ENCODE data around the gene GRN.
"Not testable (repeated sequence)": the region's sequence is repeated elsewhere in the genome, so short reads cannot be mapped to it uniquely, and the experiment has no call there.

Gene GRN

DNA sequence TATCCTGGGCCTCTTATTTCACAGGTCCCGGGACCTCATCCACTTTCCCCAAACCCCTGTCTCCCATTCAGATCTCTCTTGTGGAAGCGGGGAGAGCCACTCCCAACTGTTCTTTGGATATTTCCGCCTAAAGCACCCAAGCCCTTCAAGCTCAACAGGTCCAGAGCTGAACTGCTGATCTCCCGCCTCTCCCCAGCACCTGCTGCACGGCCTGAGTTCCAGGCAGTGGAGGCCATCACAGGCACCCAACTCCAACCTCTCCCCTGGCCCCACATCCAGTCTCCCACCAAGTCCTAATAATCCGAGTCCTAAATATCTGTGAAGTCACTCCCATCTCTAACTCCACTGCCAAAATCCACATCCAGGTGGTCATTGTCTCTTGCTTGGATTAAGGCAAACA lies 37.8 kb downstream of the GRN start:
- no peak for DNase-seq (ENCODE audit: low read depth in 2 of 2)

DNA sequence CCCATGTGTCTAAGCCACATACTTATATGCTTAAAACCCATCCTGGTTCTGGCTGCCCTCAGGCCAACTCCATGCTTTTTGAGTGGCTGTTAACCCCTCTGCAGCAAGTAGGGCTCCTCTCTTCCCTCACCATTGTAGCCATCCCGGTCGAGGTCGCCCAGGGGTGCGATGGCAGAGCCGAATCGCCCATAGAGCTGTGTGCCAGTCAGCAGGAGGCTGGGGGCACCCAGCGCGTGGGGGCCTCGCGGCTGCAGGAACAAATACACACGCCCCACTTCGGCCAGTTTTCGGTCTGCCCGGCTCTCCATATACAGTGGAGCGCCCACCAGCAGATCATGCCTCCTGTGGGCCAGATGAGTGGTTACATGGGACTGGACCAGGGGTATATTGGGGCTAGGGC lies 38.3 kb downstream of the GRN start:
- no peak for DNase-seq (ENCODE audit: low read depth in 2 of 2)

DNA sequence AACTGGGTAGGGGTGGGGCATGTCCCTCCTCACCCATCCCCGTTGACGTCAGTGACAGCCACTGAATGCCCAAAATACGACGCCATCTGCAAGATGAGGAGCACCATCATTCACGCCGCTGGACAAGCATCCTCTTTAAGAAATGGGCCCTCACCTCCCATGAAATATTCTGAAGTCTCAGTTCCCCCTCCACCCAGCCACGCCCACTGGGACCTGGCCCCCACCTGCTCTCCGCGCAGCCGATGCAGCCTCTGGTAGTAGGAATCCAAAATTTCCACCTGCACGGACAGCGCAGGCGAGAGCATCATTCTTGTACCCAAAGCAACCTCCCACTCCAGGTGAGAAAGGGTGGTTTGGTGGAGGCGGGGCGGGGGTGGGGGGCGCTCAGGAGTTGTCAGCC lies 38.8 kb downstream of the GRN start:
- no peak for DNase-seq (ENCODE audit: low read depth in 2 of 2)

DNA sequence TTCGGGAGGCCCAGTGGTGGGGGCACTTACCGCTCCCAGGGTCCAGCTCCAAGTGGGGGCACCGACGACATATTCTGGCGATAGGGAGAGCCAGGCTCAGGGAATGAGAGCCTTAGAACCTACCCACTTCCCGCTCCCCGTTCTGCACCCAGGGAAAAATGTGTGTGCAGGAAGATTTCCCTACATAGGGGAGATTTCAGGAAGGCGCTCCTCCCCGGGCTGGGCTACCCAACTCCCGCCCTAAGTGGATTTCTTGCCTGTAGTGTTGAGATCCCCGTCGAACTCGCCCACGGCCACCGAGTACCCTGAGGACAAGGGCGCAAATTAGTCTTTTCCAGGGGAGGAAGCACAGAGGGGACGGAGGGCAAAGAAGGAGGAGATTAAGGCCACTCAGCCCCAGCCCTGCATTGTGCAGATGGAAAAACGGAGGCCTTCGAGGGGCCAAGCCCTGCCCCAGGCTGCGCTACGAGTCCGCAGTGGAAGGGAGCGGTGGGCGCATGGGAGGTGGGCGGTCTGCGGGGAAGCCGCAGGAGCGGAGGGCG lies 39.2 kb downstream of the GRN start:
- DNase-seq (ENCODE audit: low read depth in 2 of 2) = no peak

DNA sequence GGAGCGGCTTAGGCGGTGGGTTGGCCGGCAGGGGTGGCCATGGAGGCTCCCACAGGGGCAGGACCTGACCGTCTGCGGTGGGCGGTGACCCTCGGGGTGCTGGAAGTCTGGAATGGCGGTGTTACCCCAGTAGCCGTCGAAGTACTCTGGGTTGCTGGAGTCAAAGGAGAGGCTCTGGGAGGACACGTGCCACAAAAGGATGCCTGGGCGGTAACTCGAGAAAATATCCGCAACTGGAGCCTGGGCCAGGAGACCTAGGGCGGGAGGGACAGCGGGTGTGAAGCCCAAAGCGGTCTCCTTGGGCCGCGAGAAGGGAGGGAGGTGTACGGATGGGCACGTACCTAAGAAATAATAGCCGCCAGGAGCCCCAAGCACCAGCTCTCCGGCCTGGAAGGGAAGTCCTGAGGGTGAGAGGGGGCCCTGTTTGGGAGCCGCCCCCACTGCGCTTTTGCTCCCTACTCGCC lies 39.8 kb downstream of the GRN start:
- no peak for DNase-seq (ENCODE audit: low read depth in 2 of 2)

DNA sequence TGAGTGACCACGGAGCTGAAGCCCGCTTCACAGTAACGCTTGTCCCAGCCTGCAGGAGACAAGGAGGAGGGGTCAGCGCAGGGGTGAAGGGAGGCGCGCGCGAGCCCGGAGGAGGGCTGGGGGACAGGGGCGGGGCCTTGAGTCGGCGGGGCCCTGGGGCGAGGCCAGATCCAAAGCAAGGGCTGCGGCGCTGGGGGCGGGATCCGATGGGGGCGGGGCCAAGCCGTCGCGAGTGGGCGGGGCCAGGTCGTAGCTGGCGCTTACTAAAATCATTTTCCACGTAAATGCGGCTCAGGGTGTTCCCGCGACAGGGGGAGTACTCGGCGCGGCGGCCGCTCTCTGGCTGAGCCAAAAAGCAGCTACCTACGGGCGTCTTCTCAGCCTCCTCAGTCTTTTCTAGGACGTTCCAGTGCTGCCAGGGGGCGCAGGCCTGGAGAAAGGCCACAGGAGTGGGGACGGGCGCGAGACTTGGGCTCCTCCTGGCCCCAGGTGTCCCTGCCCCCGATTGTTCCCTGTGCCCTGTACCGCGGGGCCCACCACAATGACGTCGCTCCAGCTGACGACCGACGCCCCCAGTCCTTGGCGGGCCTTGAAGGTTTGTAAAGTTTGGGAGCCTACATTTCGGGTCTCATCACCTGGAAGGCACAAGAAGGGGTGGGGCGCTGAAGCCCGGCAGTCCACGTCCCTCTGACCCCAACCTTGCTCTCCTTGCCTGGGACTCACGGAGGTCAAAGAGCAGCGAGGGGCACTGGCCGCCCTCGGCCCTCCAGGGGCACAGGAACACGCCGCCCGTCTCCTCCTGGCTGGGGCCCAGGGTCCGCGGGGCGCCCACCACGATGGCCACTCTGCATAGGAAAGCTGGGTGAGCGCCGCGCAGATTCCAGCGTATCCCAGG lies 40.4 kb downstream of the GRN start:
- peak; percentile 77 to 87 for DNase-seq (ENCODE audit: low read depth in 2 of 2)

DNA sequence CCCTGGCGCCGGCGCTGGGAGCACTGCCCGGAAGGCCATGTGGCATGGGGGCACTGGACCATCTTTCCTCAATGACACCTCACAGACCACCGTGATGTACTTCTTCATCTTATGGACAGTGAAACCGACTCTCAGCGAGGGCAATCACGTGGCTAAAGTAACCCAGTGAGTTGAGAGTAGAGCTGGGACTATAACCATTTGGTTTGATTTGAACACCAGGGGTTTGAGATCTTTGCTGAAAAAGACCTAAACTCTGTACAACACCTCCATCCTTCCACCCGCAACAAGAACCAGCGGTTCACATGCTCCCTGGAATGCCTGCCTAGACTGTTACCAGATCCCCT lies 41.1 kb downstream of the GRN start:
- no peak for DNase-seq (ENCODE audit: low read depth in 2 of 2)

DNA sequence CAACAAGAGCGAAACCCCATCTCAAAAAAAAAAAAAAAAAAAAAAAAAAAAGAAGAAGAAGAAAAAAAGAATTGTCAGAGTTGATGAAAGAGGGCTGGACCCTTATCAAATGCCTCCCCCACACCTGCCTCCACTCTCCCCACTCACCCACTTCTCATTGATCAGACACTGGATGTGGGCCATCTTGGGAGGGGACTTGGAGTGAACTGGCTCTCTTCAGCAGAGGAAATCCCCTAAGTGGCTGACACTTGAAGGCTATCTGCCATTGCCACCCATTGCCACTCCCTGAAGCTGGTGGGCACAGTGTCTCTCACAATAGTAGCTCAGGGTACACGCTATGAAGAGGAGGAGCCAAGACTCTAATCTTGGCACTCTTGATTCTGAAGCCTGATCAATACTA lies 42.7 kb downstream of the GRN start:
- no peak for DNase-seq (ENCODE audit: low read depth in 2 of 2)

DNA sequence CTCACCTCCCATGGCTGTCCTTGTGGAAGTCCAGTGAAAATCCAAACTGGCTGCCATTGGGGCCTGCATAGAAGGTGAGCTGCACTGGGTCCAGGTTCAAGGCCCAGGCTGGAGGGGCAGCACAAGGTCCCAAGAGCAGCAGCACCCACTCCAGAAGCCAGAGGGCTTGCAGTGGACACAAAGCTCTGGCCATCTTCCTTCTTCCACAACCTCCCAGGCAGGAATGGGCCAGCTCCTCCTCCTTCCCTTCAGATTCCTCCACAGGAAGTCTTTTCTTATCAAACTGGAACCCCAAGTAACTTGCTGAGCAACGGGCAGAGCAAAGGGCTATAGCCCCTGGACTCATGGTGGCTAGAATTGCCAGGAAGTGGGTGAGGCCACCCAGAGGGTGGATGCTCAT lies 44.2 kb downstream of the GRN start, which contains the start of gene ITGA2B:
TSS of gene ITGA2B (minus strand) at position 369 of the 400 bp plus-strand sequence. CDS start at position 193, 176 bp downstream.
- no peak for DNase-seq (ENCODE audit: low read depth in 2 of 2)

DNA sequence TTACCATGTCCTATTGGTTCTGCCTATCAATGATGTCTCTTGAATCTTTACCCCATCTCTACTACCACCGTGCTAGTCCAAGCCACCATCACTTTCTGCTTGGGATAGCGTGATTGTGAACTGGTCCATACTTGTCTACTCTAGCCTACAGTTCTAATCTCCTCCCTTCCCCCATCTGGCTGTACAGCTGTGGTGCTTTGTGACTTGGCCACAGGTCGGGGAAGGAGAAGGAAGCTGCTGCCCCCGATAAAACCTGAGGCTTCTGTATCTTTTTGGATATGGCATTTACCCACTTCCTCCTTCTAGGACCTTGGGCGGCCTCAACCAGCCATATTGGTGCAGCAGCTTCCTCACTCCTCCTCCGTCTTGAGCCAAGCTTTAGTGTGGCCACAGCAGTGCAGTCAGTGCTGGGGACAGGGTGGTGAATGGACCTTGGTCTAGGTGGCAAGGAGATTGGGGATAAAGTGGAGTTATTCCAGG lies 44.7 kb downstream of the GRN start:
- DNase-seq (ENCODE audit: low read depth in 2 of 2) = no peak

DNA sequence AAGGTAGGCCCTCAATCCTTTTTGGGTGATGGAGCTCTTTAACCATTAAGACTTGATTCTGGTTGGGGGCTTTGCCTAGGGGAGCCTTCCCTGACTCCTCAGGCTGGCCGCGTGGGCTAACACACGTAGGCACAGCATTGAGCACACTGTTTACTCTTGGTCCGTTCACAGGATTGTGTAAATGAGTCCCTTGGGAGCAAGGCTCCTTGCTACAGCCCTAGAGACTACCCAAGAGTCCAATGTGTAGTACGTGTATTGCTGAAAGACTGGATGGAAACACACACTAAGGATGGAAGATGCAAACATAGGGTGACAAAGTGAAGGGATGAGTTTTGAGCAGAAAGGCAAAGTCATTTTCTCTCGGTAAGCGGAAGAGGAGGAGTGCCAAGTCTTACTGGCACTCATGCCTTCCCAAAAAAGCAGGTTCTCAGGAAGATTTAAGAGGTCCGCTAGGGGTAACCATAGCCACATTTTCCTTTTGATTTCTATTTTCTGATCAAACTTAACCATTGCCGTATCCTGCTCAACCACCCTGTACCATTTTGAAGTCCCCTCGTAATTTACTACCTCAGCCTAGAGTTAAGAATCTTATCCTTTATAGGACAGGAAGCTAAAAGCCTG lies 45.3 kb downstream of the GRN start:
- no peak for DNase-seq (ENCODE audit: low read depth in 2 of 2)

DNA sequence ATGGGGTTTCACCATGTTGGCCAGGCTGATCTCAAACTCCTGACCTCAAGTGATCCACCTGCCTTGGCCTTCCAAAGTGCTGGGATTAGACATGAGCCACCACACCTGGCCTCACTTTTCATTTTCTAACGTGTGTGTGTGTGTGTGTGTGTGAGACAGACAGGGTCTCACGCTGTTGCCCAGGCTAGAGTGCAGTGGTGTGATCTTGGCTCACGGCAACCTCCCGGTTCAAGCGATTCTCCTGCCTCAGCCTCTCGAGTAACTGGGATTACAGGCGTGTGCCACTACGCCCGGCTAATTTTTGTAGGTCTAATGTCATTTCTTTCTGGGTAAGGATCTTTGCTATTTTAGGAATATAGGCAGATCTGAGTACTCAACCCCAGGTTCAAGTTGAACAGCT lies 49.0 kb downstream of the GRN start:
- DNase-seq (ENCODE audit: low read depth in 2 of 2) = not testable (repeated sequence)

DNA sequence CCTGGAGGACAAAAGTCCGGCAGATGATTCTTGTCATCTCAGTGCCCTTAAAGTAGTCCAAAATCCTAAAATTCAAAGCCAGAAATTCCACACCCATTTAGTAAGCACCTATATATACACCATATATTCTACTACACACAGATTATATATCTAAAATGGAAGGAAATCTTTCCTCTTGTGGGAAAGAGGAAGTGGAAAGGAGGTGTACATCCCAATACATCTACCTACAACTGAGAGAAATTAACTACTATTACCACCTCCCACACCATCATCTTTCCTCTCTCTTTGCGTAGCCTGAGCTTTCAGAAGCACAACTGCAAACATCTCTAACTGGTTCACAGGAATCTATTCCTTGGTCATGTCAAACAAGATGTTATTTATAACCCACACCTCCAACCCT lies 49.7 kb downstream of the GRN start:
- no peak for DNase-seq (ENCODE audit: low read depth in 2 of 2)

DNA sequence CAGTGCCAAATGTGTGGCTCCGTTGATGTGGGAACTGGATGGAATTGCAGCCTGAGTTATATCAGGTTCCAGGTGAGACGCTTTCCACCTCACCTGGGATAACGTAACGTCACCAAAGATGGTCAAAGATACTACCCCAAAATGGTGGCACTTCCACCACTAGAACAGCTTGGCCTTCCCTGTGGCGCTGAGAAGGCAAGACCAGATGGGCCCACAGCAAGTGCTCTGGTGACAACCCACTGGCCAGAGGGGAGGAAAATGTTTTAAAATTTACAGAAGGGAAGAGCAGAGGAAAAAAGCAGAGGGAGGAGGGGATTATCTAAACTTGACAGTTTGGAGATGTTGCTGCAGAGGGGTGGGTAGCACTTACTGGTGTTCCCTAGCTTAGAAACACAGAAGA lies 51.8 kb downstream of the GRN start:
- DNase-seq (ENCODE audit: low read depth in 2 of 2) = no peak

DNA sequence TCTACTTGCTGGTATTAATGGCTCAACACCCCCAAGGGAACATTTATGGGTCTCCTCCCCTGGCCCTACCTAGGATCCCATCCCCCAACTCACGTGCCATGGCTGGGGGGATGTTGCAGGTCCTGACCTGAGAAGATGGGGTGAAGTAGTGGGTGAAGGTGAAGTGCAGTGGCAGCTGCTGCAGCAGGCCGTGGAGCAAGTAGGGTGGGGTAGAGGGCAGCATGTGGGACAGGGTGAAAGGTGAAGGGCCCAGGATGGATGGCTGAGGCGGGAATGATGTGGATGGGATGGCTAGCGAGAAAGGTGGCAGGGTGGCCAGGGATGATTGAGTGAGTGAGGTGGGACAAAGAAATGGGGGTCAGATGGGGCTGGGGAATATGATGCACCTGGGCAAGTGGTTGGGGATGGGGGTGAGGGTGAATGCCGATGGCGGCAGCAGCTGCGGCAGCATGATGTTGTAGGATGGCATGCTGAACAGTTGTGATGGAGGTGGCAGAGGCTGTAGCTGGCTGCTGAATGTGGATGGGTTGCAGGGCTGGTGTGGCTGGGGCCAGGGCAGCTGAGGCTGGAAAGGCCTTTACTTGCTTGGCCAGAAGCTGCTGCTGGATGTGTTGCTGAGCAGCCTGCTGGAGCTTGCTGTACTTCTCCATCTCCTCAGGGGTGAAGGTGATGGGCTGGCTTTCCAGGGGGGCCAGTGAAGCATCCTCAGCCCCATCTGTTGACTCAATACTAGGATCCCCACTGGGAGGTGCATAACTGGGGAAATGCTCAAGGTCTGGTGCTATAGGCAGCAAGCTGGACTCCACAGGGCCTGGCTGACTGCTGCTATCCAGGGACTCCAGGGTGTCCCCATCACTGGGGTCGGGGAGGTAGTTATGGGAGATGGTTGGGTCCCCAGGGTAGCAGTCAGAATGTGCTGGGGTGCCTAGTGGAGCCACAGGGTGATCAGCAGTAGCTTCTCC lies 52.7 kb downstream of the GRN start:
- DNase-seq (ENCODE audit: low read depth in 2 of 2) = no peak

DNA sequence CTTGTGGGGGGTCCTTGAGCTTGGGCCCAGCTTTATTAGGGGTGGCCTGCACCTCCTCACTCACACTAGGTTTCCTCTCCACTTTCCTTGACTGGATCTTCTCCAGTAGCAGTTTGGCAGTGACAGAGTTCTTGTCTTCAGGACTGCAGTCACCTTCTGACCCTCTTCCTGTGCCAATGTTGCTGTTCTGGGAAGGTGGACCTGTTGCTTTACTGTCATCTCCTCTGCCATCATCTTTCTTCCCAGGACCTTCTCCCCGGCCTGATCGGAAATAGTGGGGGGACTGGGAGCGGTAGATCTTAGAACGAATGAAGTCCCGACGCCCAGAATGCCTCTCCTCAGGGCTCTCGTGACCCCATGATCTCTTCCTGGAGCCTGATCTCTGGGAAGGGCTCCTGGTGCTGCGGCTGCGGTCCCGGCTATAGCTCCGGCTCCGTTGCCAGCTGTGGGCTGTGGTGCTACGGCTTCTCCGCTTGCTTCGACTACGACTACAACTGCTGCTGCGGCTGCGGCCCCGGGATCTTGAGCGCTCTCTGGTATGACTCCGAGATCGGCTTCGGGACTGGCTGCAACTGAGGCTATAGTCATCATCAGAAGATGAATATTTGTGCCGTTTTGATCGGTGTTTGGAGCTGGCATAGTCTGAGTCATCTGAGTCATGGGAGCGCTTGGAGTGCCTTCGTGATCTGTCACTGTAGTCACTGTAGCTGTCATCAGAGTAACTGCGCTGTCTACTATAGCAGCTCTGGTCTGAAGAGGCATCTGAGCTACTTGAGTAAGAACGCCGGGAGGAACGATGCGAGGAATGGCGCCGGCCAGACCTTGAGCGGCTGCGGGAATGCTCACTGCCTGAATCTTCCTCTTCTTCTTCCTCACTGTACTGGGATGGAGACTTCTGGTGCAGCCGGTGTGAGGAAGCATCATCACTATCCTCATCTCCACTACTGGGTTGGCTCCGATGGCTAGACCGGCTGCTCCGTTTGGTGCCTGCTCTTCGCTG lies 53.9 kb downstream of the GRN start:
- no peak for DNase-seq (ENCODE audit: low read depth in 2 of 2)

DNA sequence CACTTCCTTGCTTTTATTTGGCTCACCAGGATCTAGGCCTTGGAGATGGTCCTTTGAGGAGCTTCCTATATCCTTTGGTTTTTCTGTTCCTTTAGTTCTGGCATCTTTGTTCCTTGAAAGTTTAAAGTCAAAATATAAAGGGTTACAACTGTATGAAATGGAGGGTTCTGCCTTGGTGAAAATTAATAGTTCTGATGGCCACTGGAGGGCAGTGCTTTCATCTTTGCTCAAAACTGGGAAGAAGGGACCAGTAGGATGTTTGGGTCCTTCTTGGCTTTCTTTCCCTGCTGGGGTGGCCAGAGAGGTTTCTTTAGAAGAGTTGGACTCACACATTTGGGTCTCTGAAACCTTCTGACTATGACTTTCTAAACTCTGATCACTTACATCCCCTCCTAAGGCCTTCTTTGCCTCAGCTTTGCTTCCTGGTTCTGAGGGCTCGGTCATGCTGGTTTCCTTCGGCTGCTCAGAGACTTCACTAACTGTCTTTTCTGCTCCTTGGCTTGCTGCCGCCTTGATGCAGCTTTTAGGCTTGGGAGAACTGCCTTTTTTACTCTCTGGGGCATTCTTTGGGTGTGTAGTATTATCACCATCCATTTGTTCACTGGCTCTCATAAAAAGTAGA lies 55.2 kb downstream of the GRN start:
- DNase-seq (ENCODE audit: low read depth in 2 of 2) = no peak
